ENCODE measurements around the gene BICD2.

Gene BICD2

DNA sequence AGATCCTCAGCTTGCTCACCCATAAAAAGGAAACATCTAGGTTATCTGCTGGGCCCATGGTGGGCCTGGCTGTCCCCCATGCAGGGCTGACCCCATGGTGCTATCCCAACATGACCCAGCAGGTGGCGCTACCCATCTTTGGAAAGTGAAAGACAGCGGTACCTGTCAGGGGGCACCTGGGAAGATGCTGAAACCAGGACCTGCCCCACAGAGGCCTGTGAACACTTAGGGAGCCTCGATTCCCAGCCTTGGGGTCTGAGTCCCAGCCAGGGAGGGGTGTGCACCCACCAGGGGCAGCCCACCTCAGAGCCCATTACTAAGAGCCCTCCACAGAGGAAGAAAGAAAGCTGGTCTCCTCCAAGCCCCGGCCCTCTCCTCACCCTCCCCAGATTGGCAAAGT, 48.1 kb downstream of the BICD2 start:
- in situ Hi-C loops (cut with MboI; ENCODE audit: low sequenced_read_pairs): no loop called here

DNA sequence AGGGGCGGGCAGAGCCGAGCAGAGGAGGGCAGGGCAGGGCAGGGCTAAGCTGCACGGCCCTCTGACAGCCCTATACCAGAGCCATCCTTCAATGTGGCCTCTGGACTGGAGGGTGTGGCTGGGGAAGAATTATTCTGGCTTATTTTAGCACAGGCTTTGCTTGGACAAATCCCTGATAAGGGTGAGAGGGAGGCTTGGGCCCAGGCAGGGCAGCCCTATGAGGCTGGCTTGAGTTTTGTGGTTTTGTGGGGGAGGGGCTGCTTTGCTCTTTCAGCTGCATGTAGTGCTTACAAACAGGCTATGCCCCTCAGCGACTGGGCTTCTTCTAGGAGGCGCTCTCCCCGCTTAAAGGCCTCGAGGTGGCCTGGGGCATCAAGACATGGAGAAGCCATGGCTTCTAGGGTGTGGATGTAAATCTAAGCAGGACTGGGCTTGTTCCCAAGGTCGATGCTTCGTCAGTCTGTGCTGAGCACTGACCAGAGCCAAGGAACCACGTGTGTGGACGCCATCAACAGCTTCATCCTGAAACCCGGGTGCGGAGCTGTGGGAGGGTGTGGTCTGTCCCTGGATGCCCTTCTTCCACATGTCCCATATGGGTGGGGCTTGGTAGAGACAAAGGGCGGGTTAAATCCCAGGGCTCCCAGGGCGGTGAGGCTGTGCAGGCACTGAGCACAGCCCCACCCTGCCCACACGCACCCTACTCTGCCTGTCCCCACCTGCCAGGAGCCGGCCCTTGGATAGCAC, 49.0 kb downstream of the BICD2 start:
- in situ Hi-C loops (cut with MboI; ENCODE audit: low sequenced_read_pairs): no loop called here

DNA sequence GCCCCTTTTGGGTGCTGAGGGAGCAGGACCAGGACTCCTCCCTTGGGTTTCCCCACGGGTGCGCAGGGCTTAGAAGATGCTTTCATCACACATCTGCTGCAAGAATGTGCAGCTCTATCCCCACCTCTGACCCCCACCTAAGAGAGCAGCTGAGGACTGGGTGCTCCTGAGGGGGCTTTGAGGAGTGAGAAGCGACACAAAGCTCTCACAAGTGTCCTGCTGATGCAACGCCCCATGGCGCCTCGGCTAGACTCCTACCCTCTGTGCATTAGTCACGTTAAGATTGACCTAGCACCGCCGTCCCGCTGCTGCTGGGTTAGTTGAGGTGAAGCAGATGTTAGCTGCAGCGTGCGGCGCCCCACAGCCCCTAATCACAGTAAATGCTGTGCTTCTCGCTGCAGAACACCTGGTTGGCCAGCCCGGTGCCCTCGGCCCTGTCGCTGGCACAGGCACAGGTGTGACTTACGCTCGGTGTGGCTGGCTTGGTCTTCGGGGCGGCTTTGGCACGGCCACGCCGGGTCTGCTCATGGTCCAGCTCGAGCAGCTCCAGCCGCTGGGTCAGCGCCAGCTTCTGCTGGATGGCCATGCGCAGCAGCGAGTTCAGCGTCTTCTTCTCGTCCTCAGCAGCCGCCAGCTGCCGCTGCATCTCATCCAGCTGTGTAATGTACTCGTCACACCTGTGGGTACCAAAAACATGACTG, 49.7 kb downstream of the BICD2 start:
- in situ Hi-C loops (cut with MboI; ENCODE audit: low sequenced_read_pairs): no loop called here

DNA sequence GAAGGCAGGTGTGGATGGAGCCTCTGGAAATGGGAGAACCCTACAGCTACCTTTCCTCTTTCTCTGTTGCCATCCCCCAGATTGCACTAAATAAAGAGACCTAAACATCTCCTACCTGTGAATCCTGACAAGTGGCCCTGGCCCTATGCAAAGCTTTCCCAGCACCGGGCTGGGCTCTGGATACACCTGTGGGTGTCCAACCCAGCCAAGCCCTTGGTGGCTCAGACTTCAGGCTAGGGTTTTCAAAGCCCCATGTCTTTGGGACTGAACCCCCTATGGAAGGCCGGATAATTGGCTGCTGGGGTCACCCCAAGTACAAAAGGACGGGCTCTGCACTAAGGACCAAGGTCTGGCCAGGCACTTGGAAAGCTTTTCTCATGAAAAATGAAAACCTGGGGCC, 50.6 kb downstream of the BICD2 start:
- in situ Hi-C loops (cut with MboI; ENCODE audit: low sequenced_read_pairs): no loop called here

DNA sequence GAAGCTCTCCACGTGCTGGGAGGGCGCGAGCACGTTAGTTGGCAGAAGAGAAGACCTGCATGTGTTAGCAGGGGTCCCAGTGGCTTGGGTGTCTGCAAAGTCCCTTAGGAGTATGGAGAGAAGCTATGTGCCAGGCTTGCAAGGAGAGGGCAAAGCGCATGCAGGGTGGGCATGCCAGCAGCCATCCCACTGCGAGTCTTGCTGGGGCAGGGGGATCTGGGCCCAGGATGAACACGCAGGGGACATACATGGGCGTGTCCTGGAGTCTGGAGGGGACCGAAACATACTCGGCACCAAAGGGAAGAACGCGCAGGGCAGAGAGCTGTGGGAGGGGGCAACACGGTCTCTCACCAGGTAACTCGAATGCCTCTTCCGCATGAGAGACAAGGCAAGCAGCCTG, 51.1 kb downstream of the BICD2 start:
- in situ Hi-C loops (cut with MboI; ENCODE audit: low sequenced_read_pairs): no loop called here

DNA sequence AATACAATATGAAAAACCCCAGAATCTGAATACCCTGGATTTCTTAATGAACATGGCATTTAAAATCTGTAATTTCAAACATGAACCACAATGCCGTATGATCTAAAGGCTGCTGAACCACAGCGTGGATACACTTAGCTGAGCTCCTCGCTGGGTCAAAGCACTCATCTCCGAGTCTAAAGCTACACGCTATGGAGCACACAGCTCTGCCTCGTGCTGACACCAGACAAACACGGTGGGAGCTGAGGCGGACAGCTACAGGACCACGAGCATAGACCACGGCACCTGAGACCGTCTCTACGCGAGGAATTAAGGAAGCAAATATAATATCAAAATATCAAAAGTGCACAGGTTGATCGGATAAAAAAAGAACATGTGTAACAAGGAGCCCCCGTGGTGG, 51.9 kb downstream of the BICD2 start:
- in situ Hi-C loops (cut with MboI; ENCODE audit: low sequenced_read_pairs): no loop called here

DNA sequence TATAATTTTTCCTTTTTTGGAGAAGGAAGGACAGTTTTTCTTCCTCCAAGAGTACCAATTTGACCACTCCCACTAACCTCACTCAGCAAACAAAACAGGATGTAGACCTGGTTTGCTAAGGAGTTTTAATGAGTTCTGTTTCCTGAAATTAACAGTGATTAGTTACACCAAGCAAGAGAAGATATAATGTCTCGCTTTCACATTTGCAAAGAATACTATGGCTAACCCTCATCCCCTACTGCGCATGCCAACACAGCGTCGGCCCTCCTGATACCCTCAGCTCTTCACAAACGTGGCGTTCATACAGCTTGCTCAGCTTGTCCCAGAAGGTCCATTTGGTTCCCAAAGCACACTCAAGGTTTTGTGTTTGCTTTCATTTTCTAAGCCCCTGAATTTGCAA, 52.8 kb downstream of the BICD2 start:
- in situ Hi-C loops (cut with MboI; ENCODE audit: low sequenced_read_pairs): no loop called here

DNA sequence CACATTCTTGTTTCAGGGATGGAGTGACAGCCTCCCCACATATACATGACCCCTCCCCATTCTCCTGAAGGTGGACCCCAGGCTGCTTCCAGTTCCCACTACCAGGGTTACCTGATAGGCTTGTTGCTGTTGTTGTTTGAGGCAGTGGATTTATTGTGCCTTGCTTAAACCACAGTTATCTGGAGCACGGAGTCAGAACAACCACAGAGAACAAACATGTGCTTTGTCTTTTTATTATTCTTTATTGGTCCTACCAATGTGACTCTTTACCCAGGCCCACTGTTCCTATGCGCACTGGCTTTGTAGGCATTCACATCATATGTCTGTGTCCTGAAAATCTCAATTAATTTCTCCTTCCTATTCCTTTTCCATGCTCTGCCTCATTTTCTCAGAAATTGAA, 53.5 kb downstream of the BICD2 start:
- in situ Hi-C loops (cut with MboI; ENCODE audit: low sequenced_read_pairs): no loop called here

DNA sequence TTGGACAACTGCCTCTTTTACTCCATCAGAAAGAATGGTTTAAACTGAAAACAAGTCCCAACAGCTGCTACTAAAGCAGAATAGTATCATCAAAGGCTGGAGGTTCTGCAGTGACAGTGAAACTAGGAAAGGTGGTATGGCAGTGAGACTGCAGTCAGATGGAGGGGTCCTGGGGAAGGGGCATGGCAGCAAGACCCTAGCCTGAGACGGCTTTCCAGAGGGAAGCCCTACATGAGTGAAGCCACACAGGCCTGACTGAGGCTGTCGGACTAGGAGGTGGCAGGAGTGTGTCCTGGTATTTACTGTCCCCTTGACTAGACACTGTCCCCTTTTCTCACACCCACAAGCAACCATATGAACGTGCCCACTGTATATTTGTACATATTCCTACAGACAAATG, 54.3 kb downstream of the BICD2 start:
- in situ Hi-C loops (cut with MboI; ENCODE audit: low sequenced_read_pairs): no loop called here

DNA sequence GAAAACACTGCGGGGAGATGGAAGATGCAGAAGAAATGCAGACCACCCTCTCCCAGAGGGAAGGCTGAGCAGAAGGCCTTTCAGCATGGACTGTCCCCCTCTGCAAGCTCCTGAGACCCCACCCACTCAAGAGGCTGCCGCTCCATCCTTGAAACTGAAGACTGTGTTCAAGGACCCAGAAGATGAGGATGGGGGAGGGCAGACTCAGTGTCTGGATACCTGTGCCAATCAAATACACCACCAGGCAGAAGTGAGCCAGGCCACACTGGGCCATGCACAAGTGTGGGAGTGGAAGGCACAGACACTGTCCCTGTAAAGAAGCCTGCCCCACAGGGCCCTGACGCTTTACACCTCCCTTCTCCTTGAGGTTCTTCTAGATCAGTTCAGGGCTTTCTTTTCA, 54.7 kb downstream of the BICD2 start:
- in situ Hi-C loops (cut with MboI; ENCODE audit: low sequenced_read_pairs): no loop called here

DNA sequence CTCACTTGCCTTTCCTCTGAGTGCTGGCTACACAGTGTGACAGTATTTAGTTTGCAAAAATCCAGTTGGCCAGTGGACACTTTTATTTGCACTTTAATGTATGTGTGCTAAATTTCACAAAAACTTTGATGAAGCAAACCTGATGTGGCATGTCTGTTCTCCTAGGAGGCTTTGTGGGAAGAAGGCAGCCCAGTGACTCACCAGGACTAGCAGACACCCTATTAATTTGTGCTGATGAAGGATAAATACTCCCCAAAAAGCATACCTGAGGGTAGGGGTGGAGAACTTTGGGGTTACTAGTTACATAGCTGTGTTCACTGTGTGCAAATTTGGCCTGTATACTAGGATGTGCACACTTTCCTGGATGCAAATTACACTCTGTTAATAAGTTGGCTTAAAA, 55.4 kb downstream of the BICD2 start:
- in situ Hi-C loops (cut with MboI; ENCODE audit: low sequenced_read_pairs): no loop called here

DNA sequence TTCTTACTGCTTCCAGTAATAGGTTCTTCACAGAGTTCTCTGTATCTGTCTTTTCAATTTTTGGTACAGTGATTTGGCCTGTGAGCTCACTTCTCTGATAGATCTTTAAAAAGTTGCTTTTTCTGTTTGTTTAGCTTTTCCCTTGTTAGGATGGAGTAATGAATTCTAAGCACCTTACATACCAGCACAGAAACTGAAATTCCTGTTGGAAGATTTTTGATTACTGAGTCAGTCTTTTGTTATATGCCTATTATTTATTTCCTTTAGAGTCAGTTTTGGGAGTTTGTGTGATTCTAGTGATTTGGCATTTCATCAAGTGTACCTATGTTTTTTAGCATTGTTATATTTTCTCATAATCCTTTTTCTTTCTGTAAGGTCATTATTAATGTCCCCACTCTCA, 57.1 kb downstream of the BICD2 start:
- in situ Hi-C loops (cut with MboI; ENCODE audit: low sequenced_read_pairs): no loop called here

DNA sequence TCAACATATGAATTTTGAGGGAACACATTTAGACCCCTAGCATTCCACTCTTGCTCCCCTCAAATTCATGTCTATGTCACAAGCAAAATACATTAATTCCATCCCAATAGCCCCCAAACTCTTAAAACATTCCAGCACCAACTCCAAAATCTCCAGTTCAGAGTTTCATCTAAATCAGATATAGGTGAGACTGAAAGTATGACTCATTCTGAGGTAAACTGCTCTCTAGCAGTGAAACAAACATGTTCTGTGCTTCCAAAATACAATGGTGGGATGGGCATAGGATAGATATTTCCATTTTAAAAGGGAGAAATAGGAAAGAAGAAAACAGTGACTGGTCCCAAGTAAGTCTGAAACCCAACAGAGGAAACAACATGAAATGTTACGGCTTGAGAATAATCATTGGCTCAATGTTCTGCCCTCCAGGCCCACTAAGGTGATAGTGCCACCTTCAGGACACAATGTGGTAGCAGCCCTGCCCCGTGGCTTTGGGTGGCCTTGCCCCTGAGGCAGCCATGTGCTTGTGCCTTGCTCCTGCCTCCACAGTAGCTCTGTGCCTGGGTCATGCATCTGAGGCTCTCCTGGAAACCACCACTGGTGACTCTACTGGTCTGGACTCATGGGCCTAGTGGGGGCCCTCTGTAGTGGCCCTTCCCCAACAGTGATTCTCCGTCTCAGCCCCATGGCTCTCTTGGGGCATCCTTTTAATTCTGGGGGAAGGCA, 58.3 kb downstream of the BICD2 start:
- in situ Hi-C loops (cut with MboI; ENCODE audit: low sequenced_read_pairs): no loop called here

DNA sequence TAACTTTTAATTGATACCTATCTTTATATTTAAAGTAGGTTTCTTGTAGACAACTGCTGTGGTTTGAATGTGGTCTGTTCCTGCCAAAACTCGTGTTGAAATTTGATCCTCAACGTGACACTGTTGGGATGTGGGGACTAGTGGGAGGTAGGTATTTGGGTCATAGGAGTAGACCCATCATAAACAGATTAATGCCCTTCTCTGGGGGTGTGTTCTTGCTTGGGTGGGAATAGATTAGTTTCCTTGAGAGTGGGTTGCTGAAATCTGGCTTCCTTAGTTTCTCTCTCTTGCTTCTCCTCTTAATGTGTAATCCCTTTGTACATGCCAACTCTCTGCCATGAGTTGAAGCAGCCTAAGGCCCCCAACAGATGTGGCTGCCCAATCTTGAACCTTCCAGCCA, 60.1 kb downstream of the BICD2 start:
- in situ Hi-C loops (cut with MboI; ENCODE audit: low sequenced_read_pairs): no loop called here

DNA sequence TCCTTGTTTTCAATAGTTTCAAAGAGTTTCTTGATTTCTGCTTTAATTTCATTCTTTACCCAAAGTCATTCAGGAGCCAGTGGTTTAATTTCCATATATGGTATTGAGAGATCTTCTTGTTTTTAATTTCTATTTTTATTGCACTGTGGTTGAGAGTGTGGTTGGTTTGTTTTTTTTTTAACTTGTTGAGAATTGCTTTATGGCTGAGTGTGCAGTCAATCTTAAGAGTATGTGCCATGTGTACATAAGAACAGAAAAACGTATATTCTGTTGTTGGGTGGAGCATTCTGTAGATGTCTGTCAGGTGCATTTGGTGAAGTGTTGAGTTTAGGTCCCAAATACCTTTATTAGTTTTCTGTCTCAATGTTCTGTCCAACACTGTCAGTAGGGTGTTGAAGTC, 68.0 kb downstream of the BICD2 start:
- in situ Hi-C loops (cut with MboI; ENCODE audit: low sequenced_read_pairs): no loop called here

DNA sequence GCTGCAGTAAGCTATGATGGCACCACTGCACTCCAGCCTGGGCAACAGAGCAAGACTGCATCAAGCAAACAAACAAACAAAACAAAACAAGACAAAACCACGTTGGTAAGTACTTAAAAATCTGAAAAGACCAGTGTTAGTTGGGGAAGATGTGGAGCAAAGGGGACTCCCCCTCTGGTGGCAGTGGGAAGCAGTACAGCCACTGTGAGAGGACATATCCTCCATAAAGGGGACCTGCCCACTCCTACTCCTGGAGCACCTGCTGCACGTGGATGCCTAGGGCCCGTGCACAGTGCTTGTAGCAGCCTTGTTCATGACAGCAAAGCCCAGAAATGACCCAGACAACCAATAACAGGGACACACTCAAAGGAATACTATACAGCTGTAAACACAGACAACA, 77.7 kb downstream of the BICD2 start:
- in situ Hi-C loops (cut with MboI; ENCODE audit: low sequenced_read_pairs): no loop called here

DNA sequence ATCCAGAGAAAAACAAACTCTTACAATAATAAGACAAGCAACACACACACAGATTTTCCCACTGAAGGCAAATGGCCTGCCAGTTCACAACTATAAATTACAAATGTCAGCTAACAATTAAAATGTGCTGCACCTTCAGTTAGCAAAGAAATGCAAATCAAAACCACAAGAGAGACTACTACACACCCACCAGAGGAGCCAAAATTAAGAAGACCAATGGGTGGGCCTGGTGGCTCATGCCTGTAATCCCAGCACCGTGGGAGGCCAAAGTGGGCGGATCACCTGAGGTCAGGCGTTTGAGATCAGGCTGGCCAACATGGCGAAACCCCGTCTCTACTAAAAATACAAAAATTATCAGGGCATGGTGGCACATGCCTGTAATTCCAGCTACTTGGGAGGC, 79.6 kb downstream of the BICD2 start:
- in situ Hi-C loops (cut with MboI; ENCODE audit: low sequenced_read_pairs): no loop called here

DNA sequence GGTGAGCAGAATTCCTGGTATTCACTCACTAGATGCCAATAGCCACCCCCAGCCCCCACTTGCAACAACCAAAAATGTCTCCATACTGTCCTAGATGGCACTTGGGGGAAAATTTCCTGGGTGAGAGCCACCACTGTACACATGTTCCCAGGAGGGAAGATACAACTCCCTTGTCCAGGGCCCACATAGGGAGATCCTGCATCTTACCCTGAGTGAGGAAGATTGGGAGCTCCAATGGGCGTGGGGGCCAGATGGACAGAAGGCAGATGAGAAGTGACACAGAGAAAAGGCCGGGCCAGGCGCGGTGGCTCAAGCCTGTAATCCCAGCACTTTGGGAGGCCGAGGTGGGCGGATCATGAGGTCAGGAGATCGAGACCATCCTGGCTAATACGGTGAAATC, 82.4 kb downstream of the BICD2 start:
- in situ Hi-C loops (cut with MboI; ENCODE audit: low sequenced_read_pairs): no loop called here

DNA sequence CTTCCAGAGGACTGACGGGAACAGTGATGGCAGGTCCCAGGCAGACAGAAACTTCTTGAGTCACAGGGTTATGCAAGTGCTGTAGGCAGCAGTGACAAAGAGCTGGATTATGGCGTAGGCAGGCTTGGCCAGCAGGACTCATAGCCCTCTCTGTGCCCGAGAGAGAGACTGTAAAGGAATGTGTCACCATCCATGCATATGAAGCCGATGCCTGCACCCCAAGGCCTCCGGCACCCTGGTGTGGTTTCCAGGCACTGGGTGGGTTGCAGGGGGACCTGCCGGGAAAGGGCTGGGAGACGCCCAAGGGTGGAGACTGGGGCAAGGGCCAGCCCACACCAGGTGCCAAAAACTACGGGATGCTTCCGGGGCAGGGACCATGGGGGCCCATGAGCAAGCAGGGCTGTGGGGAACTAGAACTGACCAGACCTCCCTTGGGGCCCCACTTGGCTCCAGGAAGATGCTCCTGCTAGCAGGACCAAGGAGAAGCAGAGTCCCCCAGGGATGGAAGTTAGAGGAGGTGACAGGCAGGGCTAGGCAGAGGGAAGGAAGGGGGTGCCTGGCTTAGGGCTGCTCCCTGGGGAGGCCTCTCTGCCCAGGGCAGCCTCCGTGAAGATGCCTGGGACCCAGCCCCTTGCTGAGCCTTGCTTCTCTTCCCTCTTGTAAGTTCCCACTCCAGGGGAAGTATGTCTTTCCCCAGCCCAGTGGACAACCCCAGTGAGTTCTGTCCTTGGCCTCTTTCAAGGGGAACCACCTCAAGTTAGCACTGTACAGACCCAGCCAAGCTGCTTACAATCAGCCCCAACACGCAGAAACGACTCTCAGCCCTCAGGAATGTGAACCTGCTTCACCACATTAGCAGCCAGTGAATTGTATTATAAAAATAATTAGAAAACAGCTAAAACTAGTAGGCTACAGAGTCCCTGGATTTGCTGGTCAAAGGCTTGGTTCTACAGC, 84.2 kb downstream of the BICD2 start:
- in situ Hi-C loops (cut with MboI; ENCODE audit: low sequenced_read_pairs): no loop called here

DNA sequence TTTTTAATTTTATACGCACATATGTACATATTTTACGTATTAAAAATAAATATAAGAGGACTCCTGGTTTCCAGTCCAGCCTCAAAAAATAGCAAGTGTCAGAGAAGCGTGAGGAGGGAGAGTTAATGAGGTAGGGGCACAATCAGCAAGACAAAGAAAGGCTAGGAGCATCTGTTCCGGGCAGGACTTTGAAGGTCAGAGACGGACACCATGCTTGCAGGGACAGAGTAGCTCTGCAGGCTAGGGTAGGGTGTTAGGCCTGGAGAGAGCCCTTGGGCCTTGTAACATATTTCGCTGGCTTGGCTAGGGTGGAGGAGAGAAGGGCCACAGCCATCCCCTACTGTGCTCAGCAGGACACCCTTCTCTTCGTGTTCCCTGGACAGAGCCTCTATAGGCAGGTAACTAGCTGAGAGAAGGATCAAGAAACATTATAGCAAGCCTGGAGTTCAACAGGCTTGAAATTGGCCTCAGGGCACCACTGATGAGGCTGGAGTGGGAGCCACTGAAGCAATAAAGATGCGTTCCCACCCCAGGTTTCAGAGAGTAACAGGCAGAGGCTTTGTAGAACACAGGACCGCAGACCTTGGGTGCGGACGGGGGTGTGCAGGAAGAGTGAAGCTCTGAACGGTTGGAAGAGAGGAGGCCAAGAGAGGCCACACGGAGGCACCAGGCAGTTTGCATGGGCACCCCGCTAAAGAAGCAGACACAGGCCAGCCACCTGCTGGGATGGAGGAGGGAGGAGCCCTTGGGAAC, 85.0 kb downstream of the BICD2 start:
- in situ Hi-C loops (cut with MboI; ENCODE audit: low sequenced_read_pairs): no loop called here

Measured in HL-60/S4 treated with phorbol 12-myristate 13-acetate at 8.2 ng/mL for 4 days and 3 days (cell line).